ENCODE data around the gene PLB1.

The PLB1 gene

GRCh38 chr2:28488083-28488830 lies 7.6 kb upstream of the PLB1 start:
- no peaks in the 10 kb centered on the region for H3K4me1 ChIP-seq
- TF ChIP-seq CTCF (IDR thresholded peaks at IDR 0.05) = no peak
- DNase-seq = no peak

GRCh38 chr2:28488858-28489575 lies 6.8 kb upstream of the PLB1 start:
- no peak overlapping the region for H3K27ac ChIP-seq
- intact Hi-C loops (cut with DNase I; ENCODE audit: low total_unique reads) = no loop called here
- H3K36me3 ChIP-seq = no peaks in the 10 kb centered on the region
- TF ChIP-seq CTCF (IDR thresholded peaks at IDR 0.05) = no peak
- no peak overlapping the region for H3K4me3 ChIP-seq
- no peaks in the 10 kb centered on the region for H3K4me1 ChIP-seq
- DNase-seq = no peak
- H3K27me3 ChIP-seq = no peaks in the 10 kb centered on the region
- no peaks in the 10 kb centered on the region for H3K9me3 ChIP-seq

More at GRCh38 chr2:28488083-28488830, 7.6 kb upstream of the PLB1 start:
- H3K27ac ChIP-seq = no peak overlapping the region
- no peaks in the 10 kb centered on the region for H3K9me3 ChIP-seq
- intact Hi-C loops (cut with DNase I; ENCODE audit: low total_unique reads) = no loop called here
- no peaks in the 10 kb centered on the region for H3K36me3 ChIP-seq
- no peaks in the 10 kb centered on the region for H3K27me3 ChIP-seq
- no peak overlapping the region for H3K4me3 ChIP-seq

GRCh38 chr2:28490558-28490957 lies 5.3 kb upstream of the PLB1 start:
- no peaks in the 10 kb centered on the region for H3K9me3 ChIP-seq
- TF ChIP-seq CTCF (IDR thresholded peaks at IDR 0.05) = no peak
- no peak overlapping the region for H3K27ac ChIP-seq
- H3K27me3 ChIP-seq = no peaks in the 10 kb centered on the region
- no peak overlapping the region for H3K4me3 ChIP-seq
- intact Hi-C loops (cut with DNase I; ENCODE audit: low total_unique reads) = no loop called here
- no peak for DNase-seq
- H3K4me1 ChIP-seq = no peaks in the 10 kb centered on the region
- H3K36me3 ChIP-seq = no peaks in the 10 kb centered on the region

DNA sequence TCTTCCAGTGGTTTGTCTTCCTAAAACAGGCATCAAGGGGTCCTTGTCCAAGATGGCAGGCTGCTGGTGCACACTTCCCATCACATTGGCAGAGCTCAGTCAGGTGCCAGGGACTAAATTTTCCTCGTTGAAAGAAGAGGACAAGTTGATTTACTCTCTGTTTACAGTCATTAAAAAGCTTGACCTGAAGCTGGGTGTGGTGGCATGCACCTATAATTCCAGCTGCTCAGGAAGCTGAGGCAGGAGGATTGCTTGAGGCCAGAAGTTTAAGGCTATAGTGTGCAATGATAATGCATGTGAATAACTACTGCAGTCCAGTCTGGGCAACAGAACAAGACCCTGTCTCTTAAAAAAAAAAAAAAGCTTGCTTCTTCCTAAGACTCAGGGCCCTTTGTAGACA lies 3.6 kb upstream of the PLB1 start:
- H3K4me1 ChIP-seq = no peaks in the 10 kb centered on the region
- no peaks in the 10 kb centered on the region for H3K9me3 ChIP-seq
- H3K27me3 ChIP-seq = no peaks in the 10 kb centered on the region
- DNase-seq = no peak
- H3K27ac ChIP-seq = no peak overlapping the region
- H3K4me3 ChIP-seq = no peak overlapping the region
- H3K36me3 ChIP-seq = no peaks in the 10 kb centered on the region
- intact Hi-C loops (cut with DNase I; ENCODE audit: low total_unique reads) = no loop called here
- TF ChIP-seq CTCF (IDR thresholded peaks at IDR 0.05) = no peak

DNA sequence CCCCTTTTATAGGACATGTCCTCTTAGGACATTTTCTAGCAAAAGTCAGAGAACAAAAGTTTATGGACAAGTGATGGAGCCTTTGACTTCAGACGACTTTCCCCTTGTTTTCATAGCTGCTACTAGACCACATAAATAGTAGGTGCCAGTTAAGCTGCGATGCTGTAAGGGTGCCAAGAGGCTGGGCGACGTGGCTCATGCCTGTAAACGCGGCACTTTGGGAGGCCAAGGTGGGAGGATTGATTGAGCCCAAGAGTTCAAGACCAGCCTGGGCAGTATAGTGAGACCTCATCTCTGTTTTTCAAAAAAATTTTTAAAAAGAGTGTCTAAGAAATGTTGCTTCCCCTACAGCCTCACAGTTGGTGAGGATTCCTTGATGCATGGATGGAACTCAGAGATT lies 2.2 kb upstream of the PLB1 start:
- intact Hi-C loops (cut with DNase I; ENCODE audit: low total_unique reads) = no loop called here
- no peak for DNase-seq
- Histone ChIP-seq H3K36me3 (no peaks in the 10 kb centered on the region), H3K4me1 (no peaks in the 10 kb centered on the region), H3K27ac (no peak overlapping the region), H3K4me3 (no peak overlapping the region), H3K9me3 (no peaks in the 10 kb centered on the region), H3K27me3 (no peaks in the 10 kb centered on the region)
- TF ChIP-seq CTCF (IDR thresholded peaks at IDR 0.05) = no peak

Measured in tibial artery (tissue), 4 donors.